Stimulated activated memory B cell treated with anti-CD40 and anti-IgM and Interleukin-4, amounts not matched to agents 10 μg/mL and 1 μg/mL and 100 μg/mL, for 72 hours (primary cell): ENCODE measurements around the gene ABHD15.
A peak's percentile ranks its signal among the peaks of the same experiment; 100 is the strongest.

Experiments used
- ATAC-seq: fragments of 150-1000 bp; cut with Tn5 transposase; 2 replicates; pipeline ENCODE4 v1.10.0; 2021
- H3K27ac Mint-ChIP-seq: one replicate; pipeline ENCODE4 v1.8.0; 2022; ENCODE audit warnings: mild to moderate bottlenecking, mixed read lengths
- H3K27me3 Mint-ChIP-seq: one replicate; pipeline ENCODE4 v1.8.0; 2022; ENCODE audit warnings: mixed read lengths
- H3K36me3 Mint-ChIP-seq: one replicate; pipeline ENCODE4 v1.8.0; 2022; ENCODE audit warnings: mixed read lengths
- H3K4me1 Mint-ChIP-seq: one replicate; pipeline ENCODE4 v1.8.0; 2022; ENCODE audit warnings: mixed read lengths
- H3K4me3 Mint-ChIP-seq: one replicate; pipeline ENCODE4 v1.8.0; 2022; ENCODE audit warnings: mild to moderate bottlenecking, moderate library complexity, mixed read lengths
- H3K9me3 Mint-ChIP-seq: one replicate; pipeline ENCODE4 v1.8.0; 2022; ENCODE audit warnings: mixed read lengths

The ABHD15 gene

DNA sequence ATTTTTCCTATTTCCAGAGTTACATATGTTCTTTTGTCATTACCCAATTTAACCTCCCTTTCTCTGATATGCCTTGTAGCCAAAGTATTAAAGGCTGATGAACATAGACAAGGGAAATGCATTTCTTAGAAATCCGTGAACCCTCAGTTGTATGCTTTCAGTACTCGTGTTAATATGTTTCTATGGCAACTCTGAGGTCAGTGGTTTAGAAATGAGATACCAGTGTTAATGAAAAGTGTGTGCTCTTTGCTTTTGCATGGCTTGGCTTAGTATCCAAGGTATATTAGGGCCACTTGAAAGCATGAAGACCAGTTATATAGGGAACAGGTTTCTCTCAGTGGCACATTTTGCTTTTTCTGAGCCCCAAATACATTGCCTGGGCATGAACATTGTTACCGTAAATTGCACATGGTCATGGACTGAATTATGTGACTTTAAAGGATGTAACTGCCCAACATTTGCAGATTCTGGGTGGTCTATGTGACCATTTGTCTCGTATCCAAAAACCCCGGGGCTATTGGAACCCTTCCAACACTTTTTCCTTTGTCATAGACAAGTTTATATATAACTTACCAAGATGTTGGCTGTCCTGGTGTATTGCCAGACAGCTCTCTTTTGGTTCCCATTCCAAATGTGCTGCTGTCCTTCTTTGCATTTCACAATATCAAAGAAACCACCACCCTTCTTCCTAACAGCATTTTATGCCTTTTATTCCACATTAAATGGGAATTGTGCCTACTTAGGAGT lies 17.5 kb downstream of the ABHD15 start:
- no peaks in the 10 kb centered on the region for H3K9me3 Mint-ChIP-seq
- peaks cover 3% of the 10 kb centered on the region for H3K36me3 Mint-ChIP-seq
- no peak overlapping the region for H3K27ac Mint-ChIP-seq
- no peak for ATAC-seq
- no peak overlapping the region for H3K4me3 Mint-ChIP-seq
- H3K4me1 Mint-ChIP-seq, result no peaks in the 10 kb centered on the region
- H3K27me3 Mint-ChIP-seq, result no peaks in the 10 kb centered on the region

DNA sequence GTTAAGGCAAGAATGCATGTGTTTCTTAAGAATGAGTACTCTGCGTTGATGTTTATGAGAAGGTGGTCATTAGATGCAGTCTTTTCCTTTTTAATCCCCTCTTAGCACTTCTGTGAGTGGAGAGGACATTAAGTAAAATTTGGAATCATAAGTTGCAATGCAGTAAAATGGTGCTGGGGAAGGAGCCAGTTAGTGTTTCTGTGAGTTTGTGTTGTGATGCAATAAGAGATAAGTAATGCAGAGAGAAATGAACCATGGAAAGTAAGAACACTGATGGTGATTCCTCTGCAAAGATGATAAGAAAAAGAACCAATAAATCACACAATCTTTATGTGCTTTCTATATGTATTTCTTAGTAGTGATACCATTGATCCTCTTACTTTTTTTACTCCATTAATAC lies 20.0 kb downstream of the ABHD15 start:
- peaks cover 23% of the 10 kb centered on the region for H3K36me3 Mint-ChIP-seq
- no peak for ATAC-seq
- H3K4me1 Mint-ChIP-seq, result no peaks in the 10 kb centered on the region
- H3K27ac Mint-ChIP-seq, result no peak overlapping the region
- H3K9me3 Mint-ChIP-seq, result no peaks in the 10 kb centered on the region
- no peak overlapping the region for H3K4me3 Mint-ChIP-seq
- H3K27me3 Mint-ChIP-seq, result no peaks in the 10 kb centered on the region

- H3K9me3 Mint-ChIP-seq, result no peaks in the 10 kb centered on the region
- H3K27ac Mint-ChIP-seq, result no peak overlapping the region
- no peaks in the 10 kb centered on the region for H3K4me1 Mint-ChIP-seq
- H3K4me3 Mint-ChIP-seq, result no peak overlapping the region
- no peaks in the 10 kb centered on the region for H3K27me3 Mint-ChIP-seq
- peaks cover 23% of the 10 kb centered on the region for H3K36me3 Mint-ChIP-seq
- no peak for ATAC-seq
Observed at GRCh38 chr17:29546085-29546484, 20.8 kb downstream of the ABHD15 start.

GRCh38 chr17:29544066-29544465 lies 22.8 kb downstream of the ABHD15 start:
- Mint-ChIP-seq H3K27me3 (no peaks in the 10 kb centered on the region), H3K36me3 (peaks cover 32% of the 10 kb centered on the region), H3K4me3 (no peak overlapping the region), H3K9me3 (no peaks in the 10 kb centered on the region), H3K4me1 (no peaks in the 10 kb centered on the region), H3K27ac (no peak overlapping the region)
- no peak for ATAC-seq

- Mint-ChIP-seq H3K4me3 (no peak overlapping the region), H3K4me1 (no peaks in the 10 kb centered on the region), H3K27ac (peak overlapping the region; percentile 7), H3K9me3 (no peaks in the 10 kb centered on the region), H3K27me3 (no peaks in the 10 kb centered on the region), H3K36me3 (peaks cover 37% of the 10 kb centered on the region)
- no peak for ATAC-seq
Observed at GRCh38 chr17:29533976-29534375, 32.9 kb downstream of the ABHD15 start.

- Mint-ChIP-seq H3K27me3 (no peaks in the 10 kb centered on the region), H3K27ac (no peak overlapping the region), H3K4me1 (no peaks in the 10 kb centered on the region), H3K36me3 (peaks cover 23% of the 10 kb centered on the region), H3K9me3 (no peaks in the 10 kb centered on the region), H3K4me3 (no peak overlapping the region)
- no peak for ATAC-seq
Observed at GRCh38 chr17:29526322-29526721, 40.5 kb downstream of the ABHD15 start.

DNA sequence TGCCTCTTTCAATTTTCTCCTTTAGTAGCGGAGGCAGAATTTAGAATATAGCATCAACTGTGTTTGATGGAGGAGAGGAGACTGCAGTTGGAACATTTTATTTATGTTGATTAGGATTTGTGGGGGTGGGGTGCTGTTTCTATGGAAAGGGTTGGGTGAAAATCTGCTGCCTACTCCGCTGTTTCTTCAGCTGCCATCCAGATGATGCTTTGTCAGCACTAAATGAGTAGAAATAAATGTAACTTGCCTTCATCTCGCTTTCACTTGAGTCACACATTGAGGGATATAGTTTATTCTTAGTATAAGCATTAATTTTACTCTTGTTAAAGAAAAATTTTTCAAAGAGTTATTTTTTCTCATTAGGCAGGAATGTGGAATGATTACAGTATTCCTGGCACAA lies 42.1 kb downstream of the ABHD15 start:
- Mint-ChIP-seq H3K27me3 (no peaks in the 10 kb centered on the region), H3K27ac (no peak overlapping the region)

DNA sequence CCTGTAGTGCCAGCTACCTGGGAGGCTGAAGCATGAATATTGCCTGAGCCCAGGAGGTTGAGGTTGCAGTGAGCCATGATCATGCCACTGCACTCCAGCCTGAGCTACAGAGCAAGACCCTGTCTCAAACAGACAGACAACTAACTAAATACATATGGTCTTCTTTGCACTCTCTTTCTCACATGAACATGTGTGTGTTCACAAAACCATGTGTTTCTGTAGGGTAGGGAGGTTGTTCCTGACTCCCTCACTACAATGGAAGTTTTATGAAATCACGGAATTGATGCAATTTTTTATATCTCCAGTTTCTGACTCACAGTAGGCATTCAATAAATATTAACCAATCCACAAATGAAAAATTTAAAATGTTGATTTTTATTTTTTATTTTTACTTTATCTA lies 48.5 kb downstream of the ABHD15 start:
- H3K9me3 Mint-ChIP-seq, result no peaks in the 10 kb centered on the region
- no peaks in the 10 kb centered on the region for H3K4me1 Mint-ChIP-seq
- no peak overlapping the region for H3K4me3 Mint-ChIP-seq
- H3K36me3 Mint-ChIP-seq, result peaks cover 37% of the 10 kb centered on the region
- no peaks in the 10 kb centered on the region for H3K27me3 Mint-ChIP-seq
- no peak for ATAC-seq
- no peak overlapping the region for H3K27ac Mint-ChIP-seq

More for the DNA sequence above, 42.1 kb downstream of the ABHD15 start:
- Mint-ChIP-seq H3K4me1 (no peaks in the 10 kb centered on the region), H3K36me3 (peaks cover 19% of the 10 kb centered on the region), H3K9me3 (no peaks in the 10 kb centered on the region), H3K4me3 (no peak overlapping the region)
- no peak for ATAC-seq

- Mint-ChIP-seq H3K27ac (no peak overlapping the region), H3K4me3 (no peak overlapping the region), H3K9me3 (no peaks in the 10 kb centered on the region), H3K27me3 (no peaks in the 10 kb centered on the region), H3K36me3 (peaks cover 26% of the 10 kb centered on the region), H3K4me1 (no peaks in the 10 kb centered on the region)
- ATAC-seq, result no peak
Observed at GRCh38 chr17:29514792-29515191, 52.0 kb downstream of the ABHD15 start.

- H3K27me3 Mint-ChIP-seq, result no peaks in the 10 kb centered on the region
- ATAC-seq, result no peak
- H3K4me1 Mint-ChIP-seq, result no peaks in the 10 kb centered on the region
- peaks cover 22% of the 10 kb centered on the region for H3K36me3 Mint-ChIP-seq
- H3K4me3 Mint-ChIP-seq, result no peak overlapping the region
- no peak overlapping the region for H3K27ac Mint-ChIP-seq
- no peaks in the 10 kb centered on the region for H3K9me3 Mint-ChIP-seq
Observed at GRCh38 chr17:29510953-29511352, 55.9 kb downstream of the ABHD15 start.
